GM19238 (cell line): ENCODE measurements around the gene CLNS1A.
"Not testable (repeated sequence)": the region's sequence is repeated elsewhere in the genome, so short reads cannot be mapped to it uniquely, and the experiment has no call there.

Experiments used
- DNase-seq: peaks from one replicate; pipeline ENCODE4 v3.0.0; 2011; ENCODE audit warnings: low spot score; ENCODE audit not compliant: insufficient read length

Gene CLNS1A

GRCh38 chr11:77619576-77620198 lies 17.9 kb downstream of the CLNS1A start:
- no peak for DNase-seq

GRCh38 chr11:77617892-77618291 lies 19.7 kb downstream of the CLNS1A start:
- DNase-seq = no peak

DNA sequence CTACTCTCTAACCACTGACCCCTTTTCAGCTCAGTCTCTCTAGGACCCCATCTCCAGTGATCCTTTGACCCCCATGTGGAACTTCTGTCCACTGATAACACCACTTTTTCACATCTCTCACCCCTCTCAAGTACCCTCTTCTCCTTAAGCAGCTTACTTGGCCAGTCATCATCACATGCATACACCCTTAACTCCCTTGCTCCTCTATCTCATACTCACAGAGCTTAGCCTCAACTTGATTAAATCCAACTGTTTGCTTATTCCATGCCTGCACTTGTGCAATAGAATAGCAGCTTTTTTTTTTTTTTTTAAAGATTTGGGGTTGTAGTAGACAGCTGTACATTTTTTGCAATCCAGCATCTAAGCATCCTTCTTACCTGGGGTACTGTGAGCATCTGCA lies 25.7 kb downstream of the CLNS1A start:
- DNase-seq = no peak

- no peak for DNase-seq
These were observed 28.4 kb downstream of the CLNS1A start for GRCh38 chr11:77609234-77609633.

DNA sequence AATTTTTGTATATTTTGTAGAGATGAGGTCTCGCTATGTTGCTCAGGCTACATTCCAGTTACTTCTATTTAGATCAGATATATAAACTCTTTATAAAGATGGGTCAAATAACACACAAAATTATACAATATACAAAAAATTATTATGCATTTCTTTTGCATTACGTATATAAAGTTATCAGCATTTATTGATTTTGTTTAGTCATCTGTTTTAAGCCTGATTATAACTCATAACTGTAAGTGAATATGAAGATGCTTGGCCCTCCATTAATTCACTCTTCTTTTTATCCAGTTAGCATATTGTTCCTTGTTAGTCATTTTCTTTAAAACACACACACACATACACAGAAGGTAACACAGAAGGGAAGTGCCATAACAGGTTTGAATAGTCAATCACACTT lies 33.3 kb downstream of the CLNS1A start:
- no peak for DNase-seq

- DNase-seq = no peak
These were observed 35.1 kb downstream of the CLNS1A start for GRCh38 chr11:77602381-77603088.

DNA sequence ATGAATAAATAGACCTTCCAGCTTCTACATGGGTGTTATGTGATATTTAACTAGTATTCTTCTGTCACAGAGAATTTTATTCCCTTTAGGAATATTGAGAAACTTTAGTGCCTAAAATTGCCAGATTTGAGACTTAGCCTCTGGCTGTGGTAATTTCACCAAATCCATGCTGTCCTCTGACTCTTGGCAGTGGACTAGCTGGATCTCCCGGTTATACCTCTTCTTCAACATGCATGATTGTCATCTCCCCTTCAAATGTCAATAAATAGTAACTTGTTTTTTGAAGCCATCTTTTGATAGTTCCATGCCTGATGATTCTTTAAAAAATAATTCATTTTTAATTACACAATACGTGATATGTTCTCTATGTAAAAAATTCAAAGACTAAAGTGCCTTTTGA lies 39.4 kb downstream of the CLNS1A start:
- DNase-seq = no peak

- no peak for DNase-seq
These were observed 41.0 kb downstream of the CLNS1A start for GRCh38 chr11:77596626-77597025.

DNA sequence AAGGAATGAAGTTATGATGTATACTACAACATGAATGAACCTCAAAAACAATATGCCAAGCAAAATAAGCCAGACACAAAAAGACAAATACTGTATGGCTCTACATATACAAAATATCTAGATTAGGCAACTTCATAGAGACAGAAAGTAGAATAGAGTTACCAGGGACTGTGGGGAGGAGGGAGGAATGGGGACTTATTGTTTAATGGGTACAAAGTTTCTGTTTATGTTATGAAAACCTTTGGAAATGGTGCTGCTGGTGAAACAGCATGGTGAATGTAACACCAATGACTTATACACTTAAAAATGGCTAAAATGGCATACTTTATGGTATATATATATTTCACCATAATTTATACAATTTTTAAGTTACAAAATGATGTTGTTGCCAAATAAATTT lies 43.7 kb downstream of the CLNS1A start:
- no peak for DNase-seq

GRCh38 chr11:77592727-77593126 lies 44.9 kb downstream of the CLNS1A start:
- DNase-seq = no peak

- DNase-seq = peak; percentile 3
These were observed 47.3 kb downstream of the CLNS1A start for GRCh38 chr11:77590194-77590782.

DNA sequence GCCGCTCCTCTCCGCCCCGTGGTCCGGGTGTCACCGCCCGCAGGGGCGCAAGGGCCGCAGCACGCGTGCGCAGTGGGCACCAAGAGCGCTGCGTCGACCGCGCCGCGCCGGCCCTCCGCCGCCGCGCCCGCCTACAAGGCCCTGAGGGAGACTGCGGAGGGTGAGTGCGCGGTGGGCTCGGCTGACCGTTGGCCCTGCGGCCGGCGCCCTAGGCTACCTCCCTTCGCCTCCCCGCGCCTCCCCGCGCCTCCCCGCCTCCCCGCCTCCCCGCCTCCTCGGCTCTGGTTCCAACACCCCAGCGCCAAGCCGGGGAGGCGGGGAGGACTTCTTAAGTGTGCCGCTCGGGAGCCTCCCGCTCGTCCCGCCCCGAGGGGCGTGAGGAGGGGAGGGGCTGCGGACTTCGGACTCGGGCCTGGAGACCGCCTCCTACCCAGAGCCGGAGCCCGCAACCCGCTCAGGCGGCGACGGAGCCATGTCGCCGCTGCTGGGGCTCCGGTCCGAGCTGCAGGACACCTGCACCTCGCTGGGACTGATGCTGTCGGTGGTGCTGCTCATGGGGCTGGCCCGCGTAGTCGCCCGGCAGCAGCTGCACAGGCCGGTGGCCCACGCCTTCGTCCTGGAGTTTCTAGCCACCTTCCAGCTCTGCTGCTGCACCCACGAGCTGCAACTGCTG lies 47.9 kb downstream of the CLNS1A start, which contains the start of gene AQP11:
Gene AQP11 (plus strand): TSS at position 433 of the 673 bp plus-strand sequence. CDS start 40 bp downstream, at position 473.
- peak; percentile 73 for DNase-seq

DNA sequence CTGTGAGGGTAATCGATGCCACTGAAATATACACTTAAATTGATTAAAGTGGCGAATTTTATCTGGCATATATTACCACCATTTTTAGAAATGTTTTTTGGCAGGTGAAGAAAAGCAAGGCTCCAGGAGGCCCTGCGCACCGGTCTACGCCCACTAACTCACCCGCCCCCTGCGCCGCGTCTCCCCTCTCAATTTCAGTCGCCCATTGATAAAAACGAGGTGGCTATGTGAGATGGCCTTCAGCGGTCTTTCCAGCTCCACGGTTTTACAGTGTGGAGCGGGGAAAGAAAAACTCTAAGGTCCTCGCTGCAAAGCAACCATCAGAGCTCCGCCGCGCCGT lies 48.4 kb downstream of the CLNS1A start:
- DNase-seq = no peak

DNA sequence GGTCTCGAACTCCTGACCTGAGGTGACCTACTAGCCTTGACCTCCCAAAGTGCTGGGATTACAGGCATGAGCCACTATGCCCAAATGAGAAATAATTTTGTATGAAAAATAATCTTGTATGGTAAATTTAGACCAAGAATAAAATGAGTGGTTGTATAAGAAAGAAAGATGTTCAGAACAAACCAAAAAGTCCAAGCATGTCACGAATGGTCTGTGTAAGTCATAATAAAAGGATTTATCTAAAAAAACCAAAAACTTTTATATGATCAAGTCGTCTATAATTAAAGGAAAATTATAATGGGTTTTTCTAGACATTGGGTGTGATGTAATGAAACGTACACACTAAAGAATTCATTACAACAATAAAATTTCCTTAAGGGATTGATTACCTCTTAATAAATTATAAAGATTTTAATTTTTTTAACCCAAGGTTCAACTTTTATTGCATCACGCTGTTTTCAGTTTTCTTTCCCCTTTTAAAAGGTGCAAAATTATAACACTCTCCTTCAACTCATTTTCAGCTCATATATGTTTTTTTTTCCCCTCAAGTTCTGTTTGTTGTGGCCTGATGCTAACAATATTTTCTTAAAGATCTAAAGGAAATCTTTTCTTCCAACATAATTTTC lies 56.8 kb downstream of the CLNS1A start:
- no peak for DNase-seq

DNA sequence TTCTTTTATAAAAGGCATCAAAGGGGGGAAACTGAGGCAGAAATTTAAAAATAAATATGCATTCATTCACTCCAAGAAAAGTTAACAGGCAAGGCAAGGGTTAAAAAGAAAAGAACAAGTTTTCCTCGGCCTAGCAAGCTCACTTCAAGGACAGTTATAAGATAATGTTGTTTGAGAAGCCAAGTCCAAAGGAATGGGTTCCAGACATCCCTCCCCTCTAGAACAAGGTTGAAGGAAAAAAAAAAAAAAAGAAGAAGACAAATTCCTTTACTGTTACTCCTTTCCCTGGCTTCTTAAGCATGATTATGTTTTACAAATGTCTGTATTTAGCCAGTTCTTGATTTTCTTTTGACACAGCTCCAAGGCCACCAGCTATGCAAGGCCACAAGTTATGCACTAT lies 62.2 kb downstream of the CLNS1A start:
- not testable (repeated sequence) for DNase-seq

- not testable (repeated sequence) for DNase-seq
These were observed 66.7 kb downstream of the CLNS1A start for GRCh38 chr11:77570896-77571295.

- no peak for DNase-seq
These were observed 67.9 kb downstream of the CLNS1A start for GRCh38 chr11:77569676-77570070.

GRCh38 chr11:77568916-77569675 lies 68.5 kb downstream of the CLNS1A start:
- DNase-seq = no peak

- DNase-seq = no peak
These were observed 69.3 kb downstream of the CLNS1A start for GRCh38 chr11:77568306-77568705.
